ENCODE measurements around the gene NFX1. TPM values are rescaled to one million over a fixed set of nuclear protein-coding genes. Genes with fewer than 3 reads are reported as not detected.
"Not testable (repeated sequence)": the region's sequence is repeated elsewhere in the genome, so short reads cannot be mapped to it uniquely, and the experiment has no call there.

The NFX1 gene
- total and polyA plus RNA-seq, 2 experiments from 2014 or later, result 18.5 to 19.5 TPM

GRCh38 chr9:33354651-33355211, 64.4 kb downstream of the NFX1 start:
- Histone ChIP-seq H3K4me2 (no peak overlapping the region), H3K79me2 (no peaks in the 10 kb centered on the region), H3K4me1 (ENCODE audit: insufficient read depth) (no peaks in the 10 kb centered on the region), H3K27ac (no peak overlapping the region), H3K9me3 (ENCODE audit: low read depth) (no peaks in the 10 kb centered on the region), H4K20me1 (ENCODE audit: insufficient read depth, poor library complexity, severe bottlenecking) (no peaks in the 10 kb centered on the region), H3K4me3 (no peak overlapping the region), H3K27me3 (no peaks in the 10 kb centered on the region), H3K36me3 (replicated peaks; ENCODE audit: insufficient read depth, low read depth) (no peaks in the 10 kb centered on the region), H3K9me2 (replicated peaks; ENCODE audit: insufficient read depth) (no peaks in the 10 kb centered on the region), H2AFZ (no peak overlapping the region)
- no peak for TF ChIP-seq EZH2phosphoT487 (IDR thresholded peaks at IDR 0.05; ENCODE audit: low read depth, severe bottlenecking, unreplicated experiment)
- TF ChIP-seq EZH2 (IDR thresholded peaks at IDR 0.05; ENCODE audit: borderline replicate concordance), result no peak
- TF ChIP-seq, protein P1, sequence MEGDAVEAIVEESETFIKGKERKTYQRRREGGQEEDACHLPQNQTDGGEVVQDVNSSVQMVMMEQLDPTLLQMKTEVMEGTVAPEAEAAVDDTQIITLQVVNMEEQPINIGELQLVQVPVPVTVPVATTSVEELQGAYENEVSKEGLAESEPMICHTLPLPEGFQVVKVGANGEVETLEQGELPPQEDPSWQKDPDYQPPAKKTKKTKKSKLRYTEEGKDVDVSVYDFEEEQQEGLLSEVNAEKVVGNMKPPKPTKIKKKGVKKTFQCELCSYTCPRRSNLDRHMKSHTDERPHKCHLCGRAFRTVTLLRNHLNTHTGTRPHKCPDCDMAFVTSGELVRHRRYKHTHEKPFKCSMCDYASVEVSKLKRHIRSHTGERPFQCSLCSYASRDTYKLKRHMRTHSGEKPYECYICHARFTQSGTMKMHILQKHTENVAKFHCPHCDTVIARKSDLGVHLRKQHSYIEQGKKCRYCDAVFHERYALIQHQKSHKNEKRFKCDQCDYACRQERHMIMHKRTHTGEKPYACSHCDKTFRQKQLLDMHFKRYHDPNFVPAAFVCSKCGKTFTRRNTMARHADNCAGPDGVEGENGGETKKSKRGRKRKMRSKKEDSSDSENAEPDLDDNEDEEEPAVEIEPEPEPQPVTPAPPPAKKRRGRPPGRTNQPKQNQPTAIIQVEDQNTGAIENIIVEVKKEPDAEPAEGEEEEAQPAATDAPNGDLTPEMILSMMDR (IDR thresholded peaks at IDR 0.05; ENCODE audit: poor library complexity), result no peak
- WGBS (ENCODE audit: low lambda C conversion rate, missing lambda C conversion rate), result 58% methylated on average over 5 of the region's 5 CpGs
- no peak for DNase-seq (ENCODE audit: low spot score)

- Histone ChIP-seq H4K20me1 (ENCODE audit: insufficient read depth, poor library complexity, severe bottlenecking) (no peaks in the 10 kb centered on the region), H3K36me3 (replicated peaks; ENCODE audit: insufficient read depth, low read depth) (no peaks in the 10 kb centered on the region), H3K27me3 (no peaks in the 10 kb centered on the region), H3K4me3 (no peak overlapping the region), H3K79me2 (no peaks in the 10 kb centered on the region), H3K4me2 (no peak overlapping the region), H3K4me1 (ENCODE audit: insufficient read depth) (no peaks in the 10 kb centered on the region), H2AFZ (no peak overlapping the region), H3K9me3 (ENCODE audit: low read depth) (no peaks in the 10 kb centered on the region), H3K27ac (no peak overlapping the region), H3K9me2 (replicated peaks; ENCODE audit: insufficient read depth) (no peaks in the 10 kb centered on the region)
- TF ChIP-seq EZH2phosphoT487 (IDR thresholded peaks at IDR 0.05; ENCODE audit: low read depth, severe bottlenecking, unreplicated experiment), result no peak
- no peak for TF ChIP-seq EZH2 (IDR thresholded peaks at IDR 0.05; ENCODE audit: borderline replicate concordance)
- TF ChIP-seq, protein P1 (IDR thresholded peaks at IDR 0.05; ENCODE audit: poor library complexity), result no peak
- WGBS (ENCODE audit: low lambda C conversion rate, missing lambda C conversion rate), result 100% methylated on average over 1 of the region's 1 CpG
- no peak for DNase-seq (ENCODE audit: low spot score)
Observed at GRCh38 chr9:33355933-33356332, 65.6 kb downstream of the NFX1 start.

DNA sequence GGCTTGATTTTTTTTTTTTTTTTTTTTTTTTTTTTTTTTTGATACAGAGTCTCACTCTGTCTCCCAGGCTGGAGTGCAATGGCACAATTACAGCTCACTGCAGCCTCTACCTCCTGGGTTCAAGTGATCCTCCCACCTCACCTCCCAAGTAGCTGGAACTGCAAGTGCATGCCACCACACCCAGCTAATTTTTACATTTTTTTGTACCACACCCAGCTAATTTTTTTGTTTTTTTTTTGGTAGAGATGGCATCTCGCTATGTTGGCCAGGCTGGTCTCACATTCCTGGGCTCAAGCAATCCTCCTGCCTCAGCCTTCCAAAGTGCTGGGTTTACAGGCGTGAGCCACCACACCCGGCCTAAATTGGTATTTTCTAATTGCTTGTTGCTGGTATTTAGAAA, 68.3 kb downstream of the NFX1 start:
- H3K9me3 ChIP-seq (ENCODE audit: low read depth); H3K27ac ChIP-seq; H3K4me3 ChIP-seq; H4K20me1 ChIP-seq (ENCODE audit: insufficient read depth, poor library complexity, severe bottlenecking); H3K9me2 ChIP-seq (replicated peaks; ENCODE audit: insufficient read depth); H3K4me2 ChIP-seq; H3K36me3 ChIP-seq (replicated peaks; ENCODE audit: insufficient read depth, low read depth); H3K27me3 ChIP-seq; H3K79me2 ChIP-seq; H2AFZ ChIP-seq; H3K4me1 ChIP-seq (ENCODE audit: insufficient read depth); DNase-seq (ENCODE audit: low spot score): not testable (repeated sequence)
- WGBS (ENCODE audit: low lambda C conversion rate, missing lambda C conversion rate), result 98% methylated on average over 3 of the region's 3 CpGs

- Histone ChIP-seq H3K9me3 (ENCODE audit: low read depth) (no peaks in the 10 kb centered on the region), H3K36me3 (replicated peaks; ENCODE audit: insufficient read depth, low read depth) (peaks cover 3% of the 10 kb centered on the region), H3K4me3 (no peak overlapping the region), H3K9me2 (replicated peaks; ENCODE audit: insufficient read depth) (no peaks in the 10 kb centered on the region), H3K27ac (no peak overlapping the region), H2AFZ (no peak overlapping the region), H4K20me1 (ENCODE audit: insufficient read depth, poor library complexity, severe bottlenecking) (no peaks in the 10 kb centered on the region), H3K4me1 (ENCODE audit: insufficient read depth) (no peaks in the 10 kb centered on the region), H3K27me3 (no peaks in the 10 kb centered on the region), H3K4me2 (no peak overlapping the region), H3K79me2 (no peaks in the 10 kb centered on the region)
- WGBS (ENCODE audit: low lambda C conversion rate, missing lambda C conversion rate), result 85% methylated on average over 2 of the region's 2 CpGs
- TF ChIP-seq EZH2 (IDR thresholded peaks at IDR 0.05; ENCODE audit: borderline replicate concordance) (no peak), EZH2phosphoT487 (IDR thresholded peaks at IDR 0.05; ENCODE audit: low read depth, severe bottlenecking, unreplicated experiment) (no peak)
- TF ChIP-seq, protein P1 (IDR thresholded peaks at IDR 0.05; ENCODE audit: poor library complexity), result no peak
- DNase-seq (ENCODE audit: low spot score), result no peak
Observed at GRCh38 chr9:33364127-33364526, 73.8 kb downstream of the NFX1 start.

GRCh38 chr9:33364814-33365213, 74.5 kb downstream of the NFX1 start:
- not testable (repeated sequence) for H4K20me1 ChIP-seq (ENCODE audit: insufficient read depth, poor library complexity, severe bottlenecking); H3K9me3 ChIP-seq (ENCODE audit: low read depth); H3K79me2 ChIP-seq; H3K4me1 ChIP-seq (ENCODE audit: insufficient read depth); H3K4me2 ChIP-seq; H3K27me3 ChIP-seq; H3K4me3 ChIP-seq; DNase-seq (ENCODE audit: low spot score); H3K27ac ChIP-seq; H2AFZ ChIP-seq; H3K9me2 ChIP-seq (replicated peaks; ENCODE audit: insufficient read depth); H3K36me3 ChIP-seq (replicated peaks; ENCODE audit: insufficient read depth, low read depth)
- 95% methylated on average over 4 of the region's 4 CpGs for WGBS (ENCODE audit: low lambda C conversion rate, missing lambda C conversion rate)

All from hepatocyte (in vitro differentiated cells).